ENCODE results near the gene C11orf24.
"Not testable (repeated sequence)": the region's sequence is repeated elsewhere in the genome, so short reads cannot be mapped to it uniquely, and the experiment has no call there.

Gene C11orf24

GRCh38 chr11:68259122-68259959 lies 12.4 kb downstream of the C11orf24 start:
- Histone ChIP-seq H3K4me1 (ENCODE audit: control insufficient read depth in 1 of 2, insufficient read depth in 2 of 2, low read length in 2 of 2) (peaks cover 4 to 14% of the 10 kb centered on the region in 2 donors), H3K4me3 (ENCODE audit: low read depth in 1 of 2, low read length in 2 of 2) (no peak overlapping the region), H3K27ac (ENCODE audit: low read length) (no peak overlapping the region), H3K9me3 (ENCODE audit: control insufficient read depth in 1 of 2, low read length in 2 of 2) (no peaks in the 10 kb centered on the region), H3K36me3 (ENCODE audit: control insufficient read depth in 1 of 2, insufficient read depth in 2 of 2, low read length in 2 of 2) (peaks cover 15 to 36% of the 10 kb centered on the region in 2 donors), H3K27me3 (ENCODE audit: low read depth, low read length) (no peaks in the 10 kb centered on the region)

- Histone ChIP-seq H3K4me3 (ENCODE audit: low read depth in 1 of 2, low read length in 2 of 2) (no peak overlapping the region), H3K36me3 (ENCODE audit: control insufficient read depth in 1 of 2, insufficient read depth in 2 of 2, low read length in 2 of 2) (peaks cover 14 to 29% of the 10 kb centered on the region in 2 donors), H3K9me3 (ENCODE audit: control insufficient read depth in 1 of 2, low read length in 2 of 2) (no peaks in the 10 kb centered on the region), H3K27me3 (ENCODE audit: low read depth, low read length) (no peaks in the 10 kb centered on the region), H3K4me1 (ENCODE audit: control insufficient read depth in 1 of 2, insufficient read depth in 2 of 2, low read length in 2 of 2) (peaks cover 4 to 14% of the 10 kb centered on the region in 2 donors), H3K27ac (ENCODE audit: low read length) (no peak overlapping the region)
These were observed 13.4 kb downstream of the C11orf24 start for GRCh38 chr11:68258363-68258765.

GRCh38 chr11:68257477-68258362 lies 14.1 kb downstream of the C11orf24 start:
- Histone ChIP-seq H3K27ac (ENCODE audit: low read length) (no peak overlapping the region), H3K4me3 (ENCODE audit: low read depth in 1 of 2, low read length in 2 of 2) (peak overlapping the region; percentile 40 to 41)

GRCh38 chr11:68256331-68256741 lies 15.4 kb downstream of the C11orf24 start:
- no peaks in the 10 kb centered on the region for H3K27me3 ChIP-seq (ENCODE audit: low read depth, low read length)
- H3K4me3 ChIP-seq (ENCODE audit: low read depth in 1 of 2, low read length in 2 of 2): no peak overlapping the region
- peaks cover 4 to 14% of the 10 kb centered on the region in 2 donors for H3K4me1 ChIP-seq (ENCODE audit: control insufficient read depth in 1 of 2, insufficient read depth in 2 of 2, low read length in 2 of 2)
- no peak overlapping the region for H3K27ac ChIP-seq (ENCODE audit: low read length)
- peaks cover 0 to 8% of the 10 kb centered on the region in 2 donors for H3K36me3 ChIP-seq (ENCODE audit: control insufficient read depth in 1 of 2, insufficient read depth in 2 of 2, low read length in 2 of 2)
- H3K9me3 ChIP-seq (ENCODE audit: control insufficient read depth in 1 of 2, low read length in 2 of 2): peaks cover 0 to 2% of the 10 kb centered on the region in 2 donors

More at GRCh38 chr11:68257477-68258362, 14.1 kb downstream of the C11orf24 start:
- no peaks in the 10 kb centered on the region for H3K9me3 ChIP-seq (ENCODE audit: control insufficient read depth in 1 of 2, low read length in 2 of 2)
- H3K36me3 ChIP-seq (ENCODE audit: control insufficient read depth in 1 of 2, insufficient read depth in 2 of 2, low read length in 2 of 2): peaks cover 8 to 22% of the 10 kb centered on the region in 2 donors
- no peaks in the 10 kb centered on the region for H3K27me3 ChIP-seq (ENCODE audit: low read depth, low read length)
- H3K4me1 ChIP-seq (ENCODE audit: control insufficient read depth in 1 of 2, insufficient read depth in 2 of 2, low read length in 2 of 2): peaks cover 4 to 14% of the 10 kb centered on the region in 2 donors

- Histone ChIP-seq H3K27me3 (ENCODE audit: low read depth, low read length) (no peaks in the 10 kb centered on the region), H3K27ac (ENCODE audit: low read length) (no peak overlapping the region), H3K36me3 (ENCODE audit: control insufficient read depth in 1 of 2, insufficient read depth in 2 of 2, low read length in 2 of 2) (peaks cover 0 to under 1% of the 10 kb centered on the region in 2 donors), H3K9me3 (ENCODE audit: control insufficient read depth in 1 of 2, low read length in 2 of 2) (peaks cover 0 to 2% of the 10 kb centered on the region in 2 donors), H3K4me3 (ENCODE audit: low read depth in 1 of 2, low read length in 2 of 2) (no peak overlapping the region), H3K4me1 (ENCODE audit: control insufficient read depth in 1 of 2, insufficient read depth in 2 of 2, low read length in 2 of 2) (peaks cover 4 to 14% of the 10 kb centered on the region in 2 donors)
These were observed 16.2 kb downstream of the C11orf24 start for GRCh38 chr11:68255526-68255925.

GRCh38 chr11:68254421-68254820 lies 17.4 kb downstream of the C11orf24 start:
- peaks cover 4 to 14% of the 10 kb centered on the region in 2 donors for H3K4me1 ChIP-seq (ENCODE audit: control insufficient read depth in 1 of 2, insufficient read depth in 2 of 2, low read length in 2 of 2)
- H3K27me3 ChIP-seq (ENCODE audit: low read depth, low read length): no peaks in the 10 kb centered on the region
- no peaks in the 10 kb centered on the region for H3K36me3 ChIP-seq (ENCODE audit: control insufficient read depth in 1 of 2, insufficient read depth in 2 of 2, low read length in 2 of 2)
- H3K4me3 ChIP-seq (ENCODE audit: low read depth in 1 of 2, low read length in 2 of 2): no peak overlapping the region
- peaks cover 0 to 2% of the 10 kb centered on the region in 2 donors for H3K9me3 ChIP-seq (ENCODE audit: control insufficient read depth in 1 of 2, low read length in 2 of 2)
- H3K27ac ChIP-seq (ENCODE audit: low read length): no peak overlapping the region

- Histone ChIP-seq H3K27ac (ENCODE audit: low read length) (no peak overlapping the region), H3K36me3 (ENCODE audit: control insufficient read depth in 1 of 2, insufficient read depth in 2 of 2, low read length in 2 of 2) (no peaks in the 10 kb centered on the region), H3K27me3 (ENCODE audit: low read depth, low read length) (no peaks in the 10 kb centered on the region), H3K4me1 (ENCODE audit: control insufficient read depth in 1 of 2, insufficient read depth in 2 of 2, low read length in 2 of 2) (peaks cover 0 to 8% of the 10 kb centered on the region in 2 donors), H3K4me3 (ENCODE audit: low read depth in 1 of 2, low read length in 2 of 2) (no peak overlapping the region), H3K9me3 (ENCODE audit: control insufficient read depth in 1 of 2, low read length in 2 of 2) (peaks cover 0 to 2% of the 10 kb centered on the region in 2 donors)
These were observed 20.0 kb downstream of the C11orf24 start for GRCh38 chr11:68251765-68252164.

GRCh38 chr11:68244912-68245311 lies 26.9 kb downstream of the C11orf24 start:
- not testable (repeated sequence) for H3K36me3 ChIP-seq (ENCODE audit: control insufficient read depth in 1 of 2, insufficient read depth in 2 of 2, low read length in 2 of 2); H3K27ac ChIP-seq (ENCODE audit: low read length); H3K4me1 ChIP-seq (ENCODE audit: control insufficient read depth in 1 of 2, insufficient read depth in 2 of 2, low read length in 2 of 2); H3K27me3 ChIP-seq (ENCODE audit: low read depth, low read length); H3K4me3 ChIP-seq (ENCODE audit: low read depth in 1 of 2, low read length in 2 of 2); H3K9me3 ChIP-seq (ENCODE audit: control insufficient read depth in 1 of 2, low read length in 2 of 2)

GRCh38 chr11:68243847-68244246 lies 27.9 kb downstream of the C11orf24 start:
- H3K4me3 ChIP-seq (ENCODE audit: low read depth in 1 of 2, low read length in 2 of 2); H3K36me3 ChIP-seq (ENCODE audit: control insufficient read depth in 1 of 2, insufficient read depth in 2 of 2, low read length in 2 of 2); H3K9me3 ChIP-seq (ENCODE audit: control insufficient read depth in 1 of 2, low read length in 2 of 2); H3K27ac ChIP-seq (ENCODE audit: low read length); H3K4me1 ChIP-seq (ENCODE audit: control insufficient read depth in 1 of 2, insufficient read depth in 2 of 2, low read length in 2 of 2); H3K27me3 ChIP-seq (ENCODE audit: low read depth, low read length): not testable (repeated sequence)

GRCh38 chr11:68242616-68243015 lies 29.2 kb downstream of the C11orf24 start:
- H3K4me3 ChIP-seq (ENCODE audit: low read depth in 1 of 2, low read length in 2 of 2): no peak overlapping the region

GRCh38 chr11:68231621-68232020 lies 40.2 kb downstream of the C11orf24 start:
- H3K9me3 ChIP-seq (ENCODE audit: control insufficient read depth in 1 of 2, low read length in 2 of 2): peaks cover 4 to 5% of the 10 kb centered on the region in 2 donors
- no peak overlapping the region for H3K27ac ChIP-seq (ENCODE audit: low read length)
- no peaks in the 10 kb centered on the region for H3K4me1 ChIP-seq (ENCODE audit: control insufficient read depth in 1 of 2, insufficient read depth in 2 of 2, low read length in 2 of 2)
- H3K4me3 ChIP-seq (ENCODE audit: low read depth in 1 of 2, low read length in 2 of 2): no peak overlapping the region
- H3K27me3 ChIP-seq (ENCODE audit: low read depth, low read length): no peaks in the 10 kb centered on the region
- no peaks in the 10 kb centered on the region for H3K36me3 ChIP-seq (ENCODE audit: control insufficient read depth in 1 of 2, insufficient read depth in 2 of 2, low read length in 2 of 2)

More at GRCh38 chr11:68242616-68243015, 29.2 kb downstream of the C11orf24 start:
- Histone ChIP-seq H3K4me1 (ENCODE audit: control insufficient read depth in 1 of 2, insufficient read depth in 2 of 2, low read length in 2 of 2) (no peaks in the 10 kb centered on the region), H3K36me3 (ENCODE audit: control insufficient read depth in 1 of 2, insufficient read depth in 2 of 2, low read length in 2 of 2) (no peaks in the 10 kb centered on the region), H3K27ac (ENCODE audit: low read length) (no peak overlapping the region), H3K9me3 (ENCODE audit: control insufficient read depth in 1 of 2, low read length in 2 of 2) (no peaks in the 10 kb centered on the region), H3K27me3 (ENCODE audit: low read depth, low read length) (no peaks in the 10 kb centered on the region)
